H1 (cell line): Measurements from ENCODE around the gene PTPN2. TPM values are rescaled to one million over a fixed set of nuclear protein-coding genes. Genes with fewer than 3 reads are reported as not detected.

Experiments used
- ATF3 ChIP-seq: IDR thresholded peaks from 2 replicates; pipeline ENCODE4 v1.6.1; 2011; ENCODE audit warnings: low read depth, mild to moderate bottlenecking, low read length; ENCODE audit not compliant: insufficient read depth
- CHD7 ChIP-seq: fragments of 300-600 bp; sonication (generic); IDR thresholded peaks from 2 replicates; pipeline ENCODE4 v1.7.1; 2012; ENCODE audit warnings: low read length, moderate library complexity, mild to moderate bottlenecking, inconsistent platforms; ENCODE audit not compliant: insufficient replicate concordance
- EP300 ChIP-seq, 2 experiments: IDR thresholded peaks; 1 replicate in 1 of 2; 2 replicates in 1 of 2; pipeline ENCODE4 v1.6.1; 2011 to 2012; ENCODE audit warnings: low read depth in 2 of 2, low read length in 2 of 2, mild to moderate bottlenecking in 2 of 2, borderline replicate concordance in 1 of 2, inconsistent platforms in 1 of 2, moderate library complexity in 1 of 2
- GTF2F1 ChIP-seq: IDR thresholded peaks from 2 replicates; pipeline ENCODE4 v1.6.1; 2012; ENCODE audit warnings: low read depth, low read length, improper control_type of control experiment, borderline replicate concordance
- HDAC2 ChIP-seq, 2 experiments: fragments of 300-600 bp in 1 of 2; sonication (generic) in 1 of 2; IDR thresholded peaks; 2 replicates each; pipeline ENCODE4 v1.6.1; 2011 to 2012; ENCODE audit warnings: low read depth in 2 of 2, low read length in 2 of 2, mild to moderate bottlenecking in 2 of 2, moderate library complexity in 2 of 2, borderline replicate concordance in 1 of 2, inconsistent platforms in 1 of 2
- NANOG ChIP-seq: IDR thresholded peaks from 2 replicates; pipeline ENCODE4 v1.6.1; 2011; ENCODE audit warnings: low read length, low read depth, mild to moderate bottlenecking, inconsistent platforms; ENCODE audit not compliant: insufficient read depth, poor library complexity, severe bottlenecking
- NRF1 ChIP-seq: IDR thresholded peaks from 2 replicates; pipeline ENCODE4 v1.6.1; 2011; ENCODE audit warnings: mild to moderate bottlenecking, low read depth, low read length, improper control_type of control experiment
- TCF12 ChIP-seq: IDR thresholded peaks from 2 replicates; pipeline ENCODE4 v1.6.1; 2011; ENCODE audit warnings: low read depth, mild to moderate bottlenecking, low read length
- polyA plus RNA-seq, 7 experiments: library from polyadenylated mRNA; depleted of rRNA in 3 of 7; stranded (reverse) in 5 of 7; unstranded in 2 of 7; fragments of >200 nt in 5 of 7; fragments of 200-250 nt in 2 of 7; gene quantifications; 1 replicate in 5 of 7; 2 replicates in 1 of 7; 4 replicates in 1 of 7; pipeline versions ENCODE4 v1.2.1 to v1.2.3, GENCODE V29; 2011 to 2013; ENCODE audit warnings: missing spikeins in 2 of 7, mixed read lengths in 2 of 7
- total RNA-seq: library from RNA; stranded (reverse); fragmentation: NEBNext Ultra II Directional; extraction: Animal tissue kit (Norgen Biotek cat#: 25700); gene quantifications from 2 replicates; pipeline ENCODE4 v1.2.1, GENCODE V29; 2021

PTPN2 gene
- total and polyA plus RNA-seq, 2 of the 8 experiments (the other 6 are each of a cell fraction or from before 2014, with no cell fraction given) = 16.4 to 54.0 TPM

GRCh38 chr18:12839057-12839525, 44.9 kb downstream of the PTPN2 start (continued):
- TF ChIP-seq CHD7 = no peak
- TF ChIP-seq ATF3 = no peak
- no peak for TF ChIP-seq TCF12
- no peak for TF ChIP-seq HDAC2 (IDR thresholded peaks at IDR 0.05; ENCODE audit: borderline replicate concordance in 1 of 2, low read depth in 2 of 2, low read length in 2 of 2)
- no peak for TF ChIP-seq NANOG
- no peak for TF ChIP-seq GTF2F1
- no peak for TF ChIP-seq NRF1
- TF ChIP-seq EP300 (IDR thresholded peaks at IDR 0.05; ENCODE audit: borderline replicate concordance in 1 of 2, low read depth in 2 of 2, low read length in 2 of 2) = no peak
